ENCODE results near the gene HHIP. TPM values are rescaled to one million over a fixed set of nuclear protein-coding genes. Genes with fewer than 3 reads are reported as not detected.

HHIP gene
- total RNA-seq, 1 donor from 2014 or later: 5.8 TPM

DNA sequence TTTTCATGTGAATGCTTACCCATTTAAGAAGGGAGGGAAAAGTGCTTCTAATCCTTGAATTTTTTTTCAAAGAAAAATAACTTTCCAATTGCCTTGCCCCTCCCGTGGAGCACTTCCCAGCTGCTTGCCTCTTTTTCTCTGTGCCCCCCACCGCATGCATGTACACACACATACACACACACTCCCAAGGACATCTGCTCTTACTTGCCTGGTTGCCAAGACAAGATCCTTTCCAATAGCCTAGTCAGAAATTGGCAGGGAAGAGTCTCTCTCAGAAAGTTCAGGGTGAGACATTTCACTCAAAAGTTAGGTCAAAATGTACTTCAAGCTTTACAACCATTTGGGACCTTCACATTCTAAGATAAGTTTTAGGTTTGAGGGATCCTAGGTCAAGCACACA lies 10.9 kb downstream of the HHIP start:
- no peak for DNase-seq (ENCODE audit: low spot score)

- DNase-seq (ENCODE audit: low spot score): no peak
These were observed 12.1 kb downstream of the HHIP start for GRCh38 chr4:144658015-144658567.

DNA sequence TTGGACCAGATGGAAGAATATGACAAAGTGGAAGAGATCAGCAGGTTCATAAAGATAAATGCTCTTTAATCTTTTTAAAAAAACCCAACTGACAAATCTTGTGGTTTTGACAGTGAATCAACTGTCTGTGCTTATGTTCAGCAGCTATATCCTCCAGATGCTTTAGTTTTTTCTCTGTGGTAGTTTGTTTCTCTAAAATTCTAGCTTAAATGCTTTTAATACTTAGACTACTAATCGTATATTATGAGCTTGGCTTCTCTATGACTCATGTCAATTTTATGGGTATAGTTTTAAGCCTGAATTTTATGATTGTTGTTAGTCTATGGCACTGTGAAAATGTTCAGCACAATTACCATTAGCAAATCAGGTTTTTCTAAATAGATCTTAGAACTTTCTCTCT lies 12.9 kb downstream of the HHIP start:
- DNase-seq (ENCODE audit: low spot score): peak; percentile 70

DNA sequence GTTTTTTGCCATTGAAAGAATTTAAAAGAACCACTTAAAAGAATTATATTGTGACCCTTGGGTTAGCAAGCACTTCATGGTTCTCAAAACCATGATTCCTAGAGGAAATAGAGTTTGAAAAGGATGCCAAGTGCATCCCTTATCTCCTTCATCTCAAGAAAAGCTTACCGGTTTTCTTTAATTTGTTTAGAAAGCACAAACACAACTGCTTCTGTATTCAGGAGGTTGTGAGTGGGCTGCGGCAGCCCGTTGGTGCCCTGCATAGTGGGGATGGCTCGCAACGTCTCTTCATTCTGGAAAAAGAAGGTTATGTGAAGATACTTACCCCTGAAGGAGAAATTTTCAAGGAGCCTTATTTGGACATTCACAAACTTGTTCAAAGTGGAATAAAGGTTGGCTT lies 13.5 kb downstream of the HHIP start:
- no peak for DNase-seq (ENCODE audit: low spot score)

DNA sequence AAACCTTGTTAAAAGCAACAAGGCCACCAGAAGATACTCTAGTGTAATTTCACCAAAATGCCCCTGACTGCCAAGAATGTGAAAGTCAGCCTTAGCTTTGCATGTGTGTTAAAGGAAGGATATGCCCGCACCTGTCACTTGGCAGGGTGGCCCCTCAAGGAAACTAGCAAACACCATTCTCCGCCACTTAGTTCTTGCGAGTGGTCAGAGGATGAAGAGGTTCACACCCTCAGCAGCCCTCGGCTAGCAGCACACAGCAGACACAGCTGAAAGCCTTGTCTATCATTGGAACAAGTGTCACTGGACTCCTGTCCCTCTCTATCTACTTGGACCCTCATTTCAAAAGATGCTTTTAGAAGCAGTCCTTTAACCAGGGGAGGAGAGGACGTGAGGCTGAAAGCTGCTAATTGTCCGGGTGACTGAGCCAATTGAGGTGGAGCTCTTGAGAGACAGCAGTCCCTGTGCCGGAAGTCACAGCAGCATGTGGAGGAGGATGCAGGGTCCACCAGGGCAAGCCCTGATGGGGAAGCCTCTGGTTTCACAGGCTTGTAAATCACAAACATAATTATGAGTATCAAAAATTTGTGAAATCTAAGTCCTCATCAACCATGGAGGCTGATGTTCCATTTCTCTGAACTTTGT lies 18.0 kb downstream of the HHIP start:
- DNase-seq (ENCODE audit: low spot score): no peak

- peak; percentile 20 for DNase-seq (ENCODE audit: low spot score)
These were observed 20.7 kb downstream of the HHIP start for GRCh38 chr4:144666539-144667175.

DNA sequence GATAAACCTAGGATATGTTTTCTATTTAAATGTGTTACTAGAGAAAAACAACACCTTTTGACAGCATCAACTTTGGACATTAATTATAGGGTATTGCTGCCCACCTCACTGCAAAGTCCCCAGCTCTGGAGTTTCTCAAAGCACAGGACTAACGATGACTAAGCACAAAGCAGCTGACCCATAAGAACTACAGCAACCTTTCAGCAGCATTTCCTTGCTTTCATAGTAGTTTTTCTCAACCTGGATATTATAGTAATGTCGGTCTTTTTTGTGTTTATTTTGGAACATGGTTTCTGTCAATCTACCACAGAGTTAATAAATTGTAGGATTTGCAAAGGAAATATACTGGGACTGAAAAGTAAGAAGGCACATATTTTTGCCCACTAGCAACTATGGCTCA lies 21.5 kb downstream of the HHIP start:
- DNase-seq (ENCODE audit: low spot score): no peak

DNA sequence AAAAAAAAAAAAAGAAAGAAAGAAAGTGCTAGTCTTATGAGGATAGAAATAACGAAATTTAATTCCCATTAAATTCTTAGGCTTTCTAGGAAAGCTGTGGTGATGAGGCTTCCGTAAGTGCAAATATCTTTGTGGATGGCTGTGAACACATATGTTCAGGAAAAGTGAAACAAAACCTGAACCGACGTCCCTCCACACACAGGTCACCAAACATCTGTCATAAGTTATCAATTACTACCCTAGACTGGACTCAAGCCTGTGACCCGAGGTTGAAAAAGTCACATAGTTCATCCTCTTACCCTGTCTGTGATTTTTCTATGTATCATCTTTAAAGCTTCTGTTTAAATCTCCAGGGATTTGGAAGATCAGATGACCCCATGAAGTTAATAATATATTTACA lies 24.8 kb downstream of the HHIP start:
- DNase-seq (ENCODE audit: low spot score): no peak

GRCh38 chr4:144674711-144675110 lies 28.8 kb downstream of the HHIP start:
- DNase-seq (ENCODE audit: low spot score): no peak

DNA sequence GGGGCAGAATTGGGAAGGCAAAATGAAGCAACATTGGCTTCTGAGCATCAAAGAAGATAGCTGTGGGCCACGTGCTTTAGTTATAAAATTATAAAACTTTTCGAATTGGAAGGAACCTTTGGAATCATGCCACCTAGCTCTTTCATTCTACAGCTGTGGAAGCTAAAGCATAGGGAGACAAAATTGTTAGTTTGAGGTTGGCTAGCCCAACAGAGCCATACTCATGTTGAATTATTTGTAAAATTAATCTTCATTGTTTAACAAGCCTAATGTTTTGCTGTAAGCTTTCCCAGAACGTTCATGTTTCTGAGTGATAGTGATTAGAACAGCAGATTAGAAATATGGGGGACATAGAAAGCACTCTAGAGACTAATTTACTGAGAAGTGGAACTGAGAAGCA lies 35.9 kb downstream of the HHIP start:
- no peak for DNase-seq (ENCODE audit: low spot score)

GRCh38 chr4:144683516-144683915 lies 37.6 kb downstream of the HHIP start:
- DNase-seq (ENCODE audit: low spot score): no peak

GRCh38 chr4:144685911-144686310 lies 40.0 kb downstream of the HHIP start:
- no peak for DNase-seq (ENCODE audit: low spot score)

DNA sequence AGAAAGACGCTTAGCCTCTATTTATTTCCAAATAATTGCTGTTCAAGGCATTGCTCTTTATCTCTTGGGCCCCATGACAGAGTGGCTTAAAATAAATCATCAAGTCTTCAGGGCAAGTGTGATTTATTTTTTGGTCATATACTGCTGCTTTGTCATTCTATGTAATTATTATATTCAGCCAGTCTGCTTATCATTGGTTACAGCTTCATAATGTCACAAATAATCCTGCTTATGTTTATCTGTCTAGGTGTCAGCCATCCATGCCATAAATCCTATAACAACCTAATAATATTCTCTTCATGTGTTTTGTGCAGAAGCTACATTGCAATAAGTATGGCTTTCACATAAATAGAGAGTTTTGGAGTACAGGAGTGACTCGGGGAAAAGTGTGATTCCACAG lies 41.0 kb downstream of the HHIP start:
- peak; percentile 45 for DNase-seq (ENCODE audit: low spot score)

DNA sequence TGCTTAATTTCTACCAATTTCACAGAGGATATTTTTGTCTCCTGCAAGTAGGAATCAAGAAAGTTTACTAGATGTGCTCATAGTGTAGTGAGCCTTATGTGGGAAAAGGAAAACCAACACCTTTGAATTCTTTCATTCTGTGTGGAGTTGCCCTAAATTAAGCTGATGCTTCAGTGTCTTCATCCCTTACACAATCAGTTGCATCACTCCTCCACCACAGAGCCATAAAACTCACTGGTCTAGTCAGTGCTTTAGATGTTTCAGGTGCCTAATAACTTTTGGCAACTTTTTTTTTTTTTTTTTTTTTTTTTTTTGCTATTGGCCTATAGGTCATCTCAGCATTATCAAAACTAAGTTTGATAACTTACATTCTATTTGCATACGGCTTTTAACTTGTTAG lies 41.5 kb downstream of the HHIP start:
- no peak for DNase-seq (ENCODE audit: low spot score)

DNA sequence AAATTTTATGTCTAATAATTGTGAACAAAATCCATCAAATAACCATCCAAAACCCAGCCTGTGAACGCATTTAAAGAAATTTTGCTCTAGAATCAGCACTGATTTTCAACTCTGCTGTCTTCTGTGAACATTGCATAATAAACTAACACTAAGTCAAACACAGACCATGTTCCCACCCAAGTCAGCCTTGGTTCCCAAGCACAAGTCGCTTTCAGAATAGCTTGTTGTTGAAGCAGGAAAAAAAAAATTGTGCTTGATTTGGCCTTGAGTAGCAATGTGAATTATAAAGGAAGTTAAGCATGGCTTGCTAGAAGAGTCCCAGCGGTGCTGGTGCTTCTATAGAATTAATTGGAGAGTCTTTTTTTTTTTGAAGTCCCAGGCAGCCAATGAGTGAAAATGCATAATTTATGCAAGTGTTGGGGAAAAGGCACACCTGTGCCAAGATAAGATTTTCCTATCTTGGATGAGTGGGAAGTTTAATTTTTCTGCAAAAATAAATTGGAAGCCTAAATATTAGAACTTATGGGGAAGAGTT lies 42.1 kb downstream of the HHIP start:
- no peak for DNase-seq (ENCODE audit: low spot score)

GRCh38 chr4:144689125-144689524 lies 43.2 kb downstream of the HHIP start:
- DNase-seq (ENCODE audit: low spot score): no peak

DNA sequence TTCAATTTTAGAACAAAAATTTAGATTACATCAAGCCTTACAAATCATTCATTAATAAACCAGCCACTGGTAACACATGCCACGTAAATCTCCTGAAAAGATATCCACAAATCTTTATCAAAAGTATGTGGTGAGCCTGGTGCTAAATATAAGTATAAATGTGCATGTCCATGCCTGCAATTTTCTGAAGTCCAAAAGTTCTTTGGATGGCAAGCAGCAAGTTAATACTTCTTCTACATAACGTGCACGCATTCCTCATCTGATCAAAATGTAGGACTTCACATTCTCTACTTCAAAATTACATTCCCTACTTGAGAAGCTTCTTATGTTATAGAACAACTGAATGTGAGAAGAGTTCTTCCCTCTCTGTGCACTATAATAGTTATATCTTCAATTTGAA lies 49.8 kb downstream of the HHIP start:
- peak; percentile 14 for DNase-seq (ENCODE audit: low spot score)

DNA sequence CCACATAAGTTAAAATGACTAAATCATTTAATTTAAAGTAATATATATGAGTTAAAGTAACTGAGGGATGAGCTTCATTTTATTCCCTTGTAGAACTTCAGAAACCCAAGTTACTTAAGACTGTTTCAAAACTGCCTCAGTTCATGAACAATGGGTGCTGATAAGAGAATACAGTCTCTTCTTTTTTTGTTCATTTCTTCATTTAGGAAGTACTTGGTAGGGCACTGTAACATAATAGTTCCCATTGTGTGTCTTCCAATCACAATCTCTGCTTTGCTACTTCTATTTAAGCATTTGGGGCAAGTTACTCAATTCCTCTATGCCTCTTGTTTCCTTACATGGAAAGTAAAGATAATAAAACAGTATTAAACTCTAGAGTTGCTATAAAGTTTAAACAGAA lies 50.4 kb downstream of the HHIP start:
- no peak for DNase-seq (ENCODE audit: low spot score)

DNA sequence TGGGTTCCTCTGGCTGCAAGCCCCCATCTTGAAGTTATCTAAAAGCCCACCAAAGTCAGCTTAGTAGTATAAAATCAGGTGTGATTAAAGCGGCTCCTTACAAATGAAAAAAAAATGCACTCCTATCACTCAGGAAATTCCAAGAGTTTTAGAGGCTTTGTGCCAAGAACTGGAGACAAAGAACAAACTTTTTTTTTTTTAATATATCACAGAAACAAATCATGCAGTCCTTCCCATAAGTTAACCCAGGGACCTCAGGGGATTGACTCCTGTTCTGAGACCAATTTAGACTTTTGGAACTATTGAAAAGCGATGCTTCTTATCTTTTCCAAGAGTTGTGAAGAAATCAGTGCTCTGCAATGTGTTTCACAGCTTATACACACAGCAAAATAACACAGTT lies 53.6 kb downstream of the HHIP start:
- no peak for DNase-seq (ENCODE audit: low spot score)

DNA sequence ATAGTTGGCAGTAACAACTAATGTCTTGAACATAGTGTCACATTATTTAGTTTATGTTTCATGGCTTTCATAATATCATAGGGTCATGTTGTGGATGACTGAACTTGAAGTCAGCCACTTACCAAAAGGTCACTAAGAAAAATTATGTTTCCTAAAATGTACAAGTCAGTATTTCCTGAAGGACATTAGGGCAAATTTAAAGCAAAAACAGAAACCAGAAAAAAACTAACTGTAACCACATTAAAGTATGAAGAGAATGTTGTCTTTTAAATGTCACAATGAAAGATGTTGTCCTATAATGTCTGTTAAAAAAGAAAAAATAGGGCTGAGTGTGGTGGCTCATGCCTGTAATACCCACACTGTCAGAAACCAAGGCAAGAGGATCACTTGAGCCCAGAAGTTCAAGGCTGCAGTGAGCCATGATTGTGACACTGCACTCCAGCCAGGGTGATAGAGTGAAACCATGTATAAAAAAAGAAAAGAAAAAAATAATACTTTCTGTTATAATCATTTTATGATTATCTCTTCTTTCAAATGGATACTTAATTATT lies 55.8 kb downstream of the HHIP start:
- DNase-seq (ENCODE audit: low spot score): no peak

GRCh38 chr4:144703494-144703893 lies 57.5 kb downstream of the HHIP start:
- DNase-seq (ENCODE audit: low spot score): no peak

- no peak for DNase-seq (ENCODE audit: low spot score)
These were observed 59.9 kb downstream of the HHIP start for GRCh38 chr4:144705601-144706590.

All from umbilical cord (tissue), 2 donors.